H1 (cell line): Measurements from ENCODE around the gene DARS2.

Experiments
- NRF1 ChIP-seq: IDR thresholded peaks from 2 replicates; pipeline ENCODE4 v1.6.1; 2011; ENCODE audit warnings: mild to moderate bottlenecking, low read depth, low read length, improper control_type of control experiment
- POLR2A ChIP-seq, 2 experiments: IDR thresholded peaks; 1 replicate in 1 of 2; 2 replicates in 1 of 2; pipeline ENCODE4 v1.6.1; 2011; ENCODE audit warnings: low read depth in 2 of 2, low read length in 2 of 2, mild to moderate bottlenecking in 2 of 2; ENCODE audit errors: control extremely low read depth in 1 of 2
- TBP ChIP-seq: IDR thresholded peaks from 2 replicates; pipeline ENCODE4 v1.6.1; 2011; ENCODE audit warnings: low read depth, low read length, improper control_type of control experiment
- TF ChIP-seq, protein P1 (sequence below), 3 experiments: IDR thresholded peaks; 1 replicate in 2 of 3; 2 replicates in 1 of 3; pipeline versions ENCODE4 v1.5.1 to v1.6.1; 2011; ENCODE audit warnings: low read length in 3 of 3, mild to moderate bottlenecking in 3 of 3, inconsistent platforms in 2 of 3, low read depth in 1 of 3, moderate library complexity in 1 of 3; ENCODE audit not compliant: insufficient read depth in 1 of 3; ENCODE audit errors: control extremely low read depth in 1 of 3

DNA sequence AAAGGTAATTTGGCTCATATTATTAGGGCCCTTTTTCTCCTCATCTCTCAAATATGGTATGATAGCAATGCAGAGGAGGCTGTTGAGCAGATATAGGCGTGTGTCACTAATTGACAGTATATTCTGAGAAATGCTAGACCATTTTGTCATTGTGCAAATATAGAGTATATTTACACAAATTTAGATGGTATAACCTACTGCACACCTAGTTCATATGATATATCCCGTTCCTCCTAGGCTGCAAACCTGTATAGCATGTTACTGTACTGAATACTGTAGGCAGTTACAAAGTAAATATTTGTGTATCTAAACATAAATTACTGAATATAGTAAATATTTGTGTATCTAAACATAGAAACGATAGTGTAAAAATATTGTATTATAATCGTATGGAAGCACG, 52.3 kb downstream of the DARS2 start:
- TF ChIP-seq, protein P1, sequence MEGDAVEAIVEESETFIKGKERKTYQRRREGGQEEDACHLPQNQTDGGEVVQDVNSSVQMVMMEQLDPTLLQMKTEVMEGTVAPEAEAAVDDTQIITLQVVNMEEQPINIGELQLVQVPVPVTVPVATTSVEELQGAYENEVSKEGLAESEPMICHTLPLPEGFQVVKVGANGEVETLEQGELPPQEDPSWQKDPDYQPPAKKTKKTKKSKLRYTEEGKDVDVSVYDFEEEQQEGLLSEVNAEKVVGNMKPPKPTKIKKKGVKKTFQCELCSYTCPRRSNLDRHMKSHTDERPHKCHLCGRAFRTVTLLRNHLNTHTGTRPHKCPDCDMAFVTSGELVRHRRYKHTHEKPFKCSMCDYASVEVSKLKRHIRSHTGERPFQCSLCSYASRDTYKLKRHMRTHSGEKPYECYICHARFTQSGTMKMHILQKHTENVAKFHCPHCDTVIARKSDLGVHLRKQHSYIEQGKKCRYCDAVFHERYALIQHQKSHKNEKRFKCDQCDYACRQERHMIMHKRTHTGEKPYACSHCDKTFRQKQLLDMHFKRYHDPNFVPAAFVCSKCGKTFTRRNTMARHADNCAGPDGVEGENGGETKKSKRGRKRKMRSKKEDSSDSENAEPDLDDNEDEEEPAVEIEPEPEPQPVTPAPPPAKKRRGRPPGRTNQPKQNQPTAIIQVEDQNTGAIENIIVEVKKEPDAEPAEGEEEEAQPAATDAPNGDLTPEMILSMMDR (IDR thresholded peaks at IDR 0.05; ENCODE audit: control extremely low read depth in 1 of 3, insufficient read depth in 1 of 3, low read depth in 1 of 3, low read length in 3 of 3), result no peak
- TF ChIP-seq TBP (no peak), POLR2A (IDR thresholded peaks at IDR 0.05; ENCODE audit: control extremely low read depth in 1 of 2, low read depth in 2 of 2, low read length in 2 of 2) (no peak), NRF1 (no peak)
